GM12891 (cell line): ENCODE measurements around the gene STAT4.

Source experiments
- POLR2A ChIP-seq: IDR thresholded peaks from 2 replicates; pipeline ENCODE4 v1.6.1; 2011; ENCODE audit warnings: low read depth, low read length, control low read depth
- POLR2AphosphoS5 ChIP-seq: IDR thresholded peaks from 2 replicates; pipeline ENCODE4 v1.6.1; 2011; ENCODE audit warnings: low read depth, low read length, control low read depth
- SPI1 ChIP-seq: IDR thresholded peaks from 2 replicates; pipeline ENCODE4 v1.6.1; 2011; ENCODE audit warnings: low read depth, low read length, control low read depth

DNA sequence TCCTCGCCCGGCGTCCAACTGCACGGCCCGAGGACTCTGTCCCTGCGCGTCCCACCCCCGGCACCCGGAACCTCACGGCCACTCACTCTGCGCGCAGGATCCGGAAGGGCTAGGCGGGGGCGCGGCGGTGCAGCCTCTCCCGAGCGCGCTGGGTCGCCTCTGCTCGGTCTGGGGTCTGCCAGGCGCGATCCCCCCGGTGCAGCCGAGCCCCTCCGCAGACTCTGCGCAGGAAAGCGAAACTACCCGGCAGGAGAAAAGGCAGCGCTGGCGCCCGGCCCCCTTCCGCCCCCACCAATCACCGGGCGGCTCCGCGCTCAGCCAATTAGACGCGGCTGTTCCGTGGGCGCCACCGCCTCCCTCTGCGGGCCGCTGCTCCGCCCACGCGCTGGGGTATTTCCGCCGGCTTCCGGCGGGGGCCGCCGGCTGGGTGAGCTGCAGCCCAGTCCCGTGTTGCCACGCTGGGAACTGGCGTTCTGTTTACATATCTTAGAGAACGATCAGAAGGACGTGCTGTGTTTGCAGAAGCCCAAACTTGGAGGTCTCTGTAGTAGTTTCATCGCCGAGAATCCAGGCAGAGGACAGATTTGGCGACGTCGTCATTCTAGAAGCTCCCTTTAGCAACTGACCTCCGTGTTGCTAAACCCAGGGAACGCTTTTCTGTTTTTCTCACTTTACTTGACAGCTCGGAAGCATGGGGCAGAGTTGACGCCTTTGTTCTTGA, 136.7 kb downstream of the STAT4 start, which contains the start of gene STAT1:
- peak; percentile 97 for TF ChIP-seq POLR2AphosphoS5
- TF ChIP-seq POLR2A = peak; percentile 98
- no peak for TF ChIP-seq SPI1
